SU-DHL-6 (cell line): Measurements from ENCODE around the gene SCG5.

Experiments used
- CTCF ChIP-seq: fragments of 200-600 bp; sonication (generic); IDR thresholded peaks from one replicate; pipeline ENCODE4 v1.5.1; 2017; ENCODE audit warnings: antibody characterized with exemption, mild to moderate bottlenecking, low read length, moderate library complexity; ENCODE audit not compliant: insufficient read depth, poor library complexity, severe bottlenecking
- EZH2phosphoT487 ChIP-seq: fragments of 200-600 bp; sonication (generic), shearing (Covaris generic); conservative IDR thresholded peaks from 2 replicates; pipeline ENCODE4 v1.6.1; 2018; ENCODE audit warnings: mild to moderate bottlenecking, antibody characterized with exemption, low read length, moderate library complexity, mixed read lengths

GRCh38 chr15:32677238-32677750 is 35.8 kb downstream of the SCG5 start:
- TF ChIP-seq CTCF (no peak), EZH2phosphoT487 (no peak)
